Duodenal mucosa (tissue), 2 donors: ENCODE measurements around the gene TMEM184C.

Experiments used
- H3K27ac ChIP-seq: one replicate; pipeline ENCODE4 v1.7.0; 2013; ENCODE audit warnings: low read depth, low read length
- H3K27me3 ChIP-seq, 2 donors: one replicate each; pipeline ENCODE4 v1.7.0; 2013; ENCODE audit warnings: low read length in 2 of 2, control low read depth in 1 of 2; ENCODE audit not compliant: insufficient read depth in 2 of 2, control insufficient read depth in 1 of 2
- H3K36me3 ChIP-seq, 2 donors: one replicate each; pipeline ENCODE4 v1.7.0; 2013; ENCODE audit warnings: low read length in 2 of 2, control low read depth in 1 of 2; ENCODE audit not compliant: insufficient read depth in 2 of 2, control insufficient read depth in 1 of 2
- H3K4me1 ChIP-seq, 2 donors: one replicate each; pipeline ENCODE4 v1.7.0; 2013; ENCODE audit warnings: low read length in 2 of 2, control low read depth in 1 of 2; ENCODE audit not compliant: insufficient read depth in 2 of 2, control insufficient read depth in 1 of 2
- H3K4me3 ChIP-seq, 2 donors: one replicate each; pipeline ENCODE4 v1.7.0; 2013; ENCODE audit warnings: low read length in 2 of 2, low read depth in 1 of 2
- H3K9ac ChIP-seq, 2 donors: one replicate each; pipeline ENCODE4 v1.7.0; 2013; ENCODE audit warnings: low read length in 2 of 2, low read depth in 1 of 2
- H3K9me3 ChIP-seq, 2 donors: one replicate each; pipeline ENCODE4 v1.7.0; 2013; ENCODE audit warnings: low read length in 2 of 2, control low read depth in 1 of 2; ENCODE audit not compliant: control insufficient read depth in 1 of 2

The TMEM184C gene

GRCh38 chr4:147583876-147584275, 33.3 kb upstream of the TMEM184C start:
- Histone ChIP-seq H3K27me3 (no peaks in the 10 kb centered on the region), H3K9me3 (peaks cover 0 to 3% of the 10 kb centered on the region in 2 donors), H3K4me1 (no peaks in the 10 kb centered on the region), H3K9ac (no peak overlapping the region), H3K36me3 (no peaks in the 10 kb centered on the region), H3K27ac (no peak overlapping the region), H3K4me3 (no peak overlapping the region)

- Histone ChIP-seq H3K36me3 (no peaks in the 10 kb centered on the region), H3K9me3 (peaks cover 0 to 3% of the 10 kb centered on the region in 2 donors), H3K4me3 (no peak overlapping the region), H3K9ac (no peak overlapping the region), H3K27me3 (no peaks in the 10 kb centered on the region), H3K4me1 (no peaks in the 10 kb centered on the region), H3K27ac (no peak overlapping the region)
These were observed 31.2 kb upstream of the TMEM184C start for GRCh38 chr4:147586032-147586431.

DNA sequence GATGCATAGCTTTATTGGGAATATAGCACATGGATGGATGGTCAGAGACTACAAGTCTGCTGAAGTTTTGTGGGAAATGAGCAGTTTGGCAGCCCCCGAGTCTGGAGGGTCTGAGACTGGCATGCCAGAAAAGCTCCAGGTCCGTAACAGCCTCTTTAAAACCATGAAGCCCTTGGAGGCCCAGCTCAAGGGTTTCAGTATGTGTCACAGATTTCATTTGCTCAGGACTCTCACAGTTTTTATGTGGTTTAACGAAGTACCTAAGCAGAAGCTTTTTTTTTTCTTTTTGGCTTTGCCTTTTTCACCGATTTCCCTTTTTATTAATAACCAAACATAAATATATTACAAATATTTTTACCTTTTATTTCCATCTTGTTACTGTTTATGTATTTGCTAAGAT, 30.6 kb upstream of the TMEM184C start:
- Histone ChIP-seq H3K9ac (no peak overlapping the region), H3K4me3 (no peak overlapping the region), H3K27ac (no peak overlapping the region)

GRCh38 chr4:147587041-147587440, 30.2 kb upstream of the TMEM184C start:
- H3K4me3 ChIP-seq = no peak overlapping the region
- H3K27ac ChIP-seq = no peak overlapping the region
- H3K4me1 ChIP-seq = no peaks in the 10 kb centered on the region
- H3K9me3 ChIP-seq = peaks cover 0 to 3% of the 10 kb centered on the region in 2 donors
- H3K36me3 ChIP-seq = no peaks in the 10 kb centered on the region
- no peak overlapping the region for H3K9ac ChIP-seq
- H3K27me3 ChIP-seq = no peaks in the 10 kb centered on the region

More for the DNA sequence above, 30.6 kb upstream of the TMEM184C start:
- Histone ChIP-seq H3K27me3 (no peaks in the 10 kb centered on the region), H3K9me3 (peaks cover 0 to 3% of the 10 kb centered on the region in 2 donors), H3K4me1 (no peaks in the 10 kb centered on the region), H3K36me3 (no peaks in the 10 kb centered on the region)

DNA sequence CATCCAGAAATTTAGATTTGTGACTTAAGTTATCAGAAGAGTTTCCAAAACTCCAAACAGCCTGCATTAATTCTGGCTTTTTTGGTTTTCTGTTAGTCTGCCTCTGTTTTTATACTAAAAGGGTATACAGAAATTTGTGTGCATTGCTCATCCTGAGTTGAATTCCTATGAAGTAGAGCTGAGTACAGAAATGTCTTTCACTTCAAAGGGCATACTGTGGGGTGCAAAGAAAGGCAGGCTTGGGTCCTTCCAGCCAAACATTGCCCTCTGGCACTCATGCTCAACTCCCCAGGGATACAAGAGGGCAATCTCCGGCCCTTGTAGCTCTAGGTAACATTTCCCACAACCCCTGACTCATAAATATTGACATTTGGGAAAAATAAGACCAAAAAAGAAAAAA, 27.6 kb upstream of the TMEM184C start:
- Histone ChIP-seq H3K9me3 (peaks cover 0 to 1% of the 10 kb centered on the region in 2 donors), H3K27ac (no peak overlapping the region), H3K4me1 (no peaks in the 10 kb centered on the region), H3K4me3 (no peak overlapping the region), H3K36me3 (no peaks in the 10 kb centered on the region), H3K27me3 (no peaks in the 10 kb centered on the region), H3K9ac (no peak overlapping the region)

GRCh38 chr4:147590249-147590920, 26.8 kb upstream of the TMEM184C start:
- Histone ChIP-seq H3K9me3 (no peaks in the 10 kb centered on the region), H3K36me3 (no peaks in the 10 kb centered on the region), H3K4me3 (no peak overlapping the region), H3K4me1 (no peaks in the 10 kb centered on the region), H3K9ac (no peak overlapping the region), H3K27me3 (no peaks in the 10 kb centered on the region), H3K27ac (no peak overlapping the region)

DNA sequence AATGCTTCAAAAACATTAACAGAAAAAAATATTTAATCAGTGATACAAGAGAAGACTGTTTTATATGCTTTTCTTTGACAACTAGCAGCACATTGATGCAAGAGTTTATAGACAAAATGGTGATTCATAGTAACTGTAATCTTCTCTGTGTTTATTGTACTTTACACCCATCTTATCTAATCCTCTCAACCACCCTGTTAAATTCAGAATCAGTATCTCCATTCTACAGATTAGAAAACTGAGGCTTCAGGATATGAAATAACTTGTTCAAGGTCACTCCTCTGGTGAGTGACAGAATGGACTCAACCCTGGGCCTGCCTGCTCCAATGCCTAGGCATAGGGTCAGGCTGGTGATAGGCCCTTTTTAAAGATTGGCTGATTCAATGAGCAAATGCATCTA, 26.1 kb upstream of the TMEM184C start:
- Histone ChIP-seq H3K4me3 (no peak overlapping the region), H3K4me1 (no peaks in the 10 kb centered on the region), H3K36me3 (no peaks in the 10 kb centered on the region), H3K27ac (no peak overlapping the region), H3K9me3 (no peaks in the 10 kb centered on the region), H3K27me3 (no peaks in the 10 kb centered on the region), H3K9ac (no peak overlapping the region)

GRCh38 chr4:147594107-147594506, 23.1 kb upstream of the TMEM184C start:
- Histone ChIP-seq H3K4me3 (no peak overlapping the region), H3K27ac (no peak overlapping the region), H3K4me1 (no peaks in the 10 kb centered on the region), H3K27me3 (no peaks in the 10 kb centered on the region), H3K9me3 (no peaks in the 10 kb centered on the region), H3K9ac (no peak overlapping the region), H3K36me3 (no peaks in the 10 kb centered on the region)

GRCh38 chr4:147594578-147594977, 22.6 kb upstream of the TMEM184C start:
- Histone ChIP-seq H3K27ac (no peak overlapping the region), H3K9ac (no peak overlapping the region), H3K4me1 (no peaks in the 10 kb centered on the region), H3K27me3 (no peaks in the 10 kb centered on the region), H3K36me3 (no peaks in the 10 kb centered on the region), H3K9me3 (no peaks in the 10 kb centered on the region), H3K4me3 (no peak overlapping the region)

DNA sequence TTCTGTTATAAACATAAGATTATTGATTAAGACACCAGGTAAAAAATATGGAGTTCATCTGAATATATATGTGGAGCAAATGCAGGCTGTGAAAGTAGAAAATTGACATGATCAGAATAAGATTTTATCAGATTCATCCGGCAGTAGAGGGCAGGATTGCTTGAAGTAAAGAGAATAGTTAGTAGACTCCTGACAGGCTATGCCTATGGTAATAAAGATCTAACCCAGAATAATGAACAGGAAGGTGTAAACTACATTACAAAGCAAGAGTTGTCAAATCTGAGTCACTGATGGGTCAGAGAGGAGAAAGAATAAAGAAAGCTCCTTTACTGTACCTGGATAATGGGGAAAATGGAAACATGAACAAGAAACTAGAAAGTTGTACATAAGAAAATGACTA, 20.8 kb upstream of the TMEM184C start:
- H3K9me3 ChIP-seq = no peaks in the 10 kb centered on the region
- H3K4me3 ChIP-seq = no peak overlapping the region
- no peak overlapping the region for H3K9ac ChIP-seq
- H3K4me1 ChIP-seq = no peaks in the 10 kb centered on the region
- no peak overlapping the region for H3K27ac ChIP-seq
- H3K27me3 ChIP-seq = no peaks in the 10 kb centered on the region
- no peaks in the 10 kb centered on the region for H3K36me3 ChIP-seq

GRCh38 chr4:147596981-147597380, 20.2 kb upstream of the TMEM184C start:
- Histone ChIP-seq H3K9ac (no peak overlapping the region), H3K9me3 (no peaks in the 10 kb centered on the region), H3K27ac (no peak overlapping the region), H3K36me3 (no peaks in the 10 kb centered on the region), H3K27me3 (no peaks in the 10 kb centered on the region), H3K4me3 (no peak overlapping the region), H3K4me1 (no peaks in the 10 kb centered on the region)
